Left ventricle myocardium inferior (tissue), 1 donor: ENCODE measurements around the gene CDON. TPM values are rescaled to one million over a fixed set of nuclear protein-coding genes. Genes with fewer than 3 reads are reported as not detected.

Source experiments
- DNase-seq: peaks from one replicate; pipeline ENCODE4 v3.0.0-alpha.2; 2020
- H3K27ac ChIP-seq: fragments of 200-600 bp; replicated peaks from 2 replicates; pipeline ENCODE4 v1.8.0; 2021
- H3K27me3 ChIP-seq: fragments of 200-600 bp; 2 replicates; pipeline ENCODE4 v1.8.0; 2021; ENCODE audit warnings: low read depth
- H3K36me3 ChIP-seq: fragments of 200-600 bp; 2 replicates; pipeline ENCODE4 v1.8.0; 2021
- H3K4me1 ChIP-seq: fragments of 200-600 bp; 2 replicates; pipeline ENCODE4 v1.8.0; 2021
- H3K4me3 ChIP-seq: fragments of 200-600 bp; 2 replicates; pipeline ENCODE4 v1.8.0; 2021; ENCODE audit warnings: mild to moderate bottlenecking, moderate library complexity
- H3K9me3 ChIP-seq: fragments of 200-600 bp; replicated peaks from 2 replicates; pipeline ENCODE4 v1.8.0; 2021
- intact Hi-C: fragments of 100-400 bp; cut with micrococcal nuclease; formaldehyde crosslinking; loops from one replicate; pipeline ENCODE4 v1.11.0; 2022
- total RNA-seq: library from RNA; stranded (reverse); fragmentation: NEBNext Ultra II Directional; extraction: Animal tissue kit (Norgen Biotek cat#: 25700); gene quantifications from one replicate; pipeline ENCODE4 v1.2.1, GENCODE V29; 2021
- TF ChIP-seq, protein P1 (sequence below): fragments of 200-600 bp; IDR thresholded peaks from 2 replicates; pipeline ENCODE4 v1.8.0; 2021; ENCODE audit warnings: antibody characterized with exemption, mild to moderate bottlenecking, borderline replicate concordance
- donor health status: DM: no; HTN: yes; CAD: no; lungs with severe emphysema.

CDON gene
- total RNA-seq, 1 donor from 2014 or later = 9.9 TPM

DNA sequence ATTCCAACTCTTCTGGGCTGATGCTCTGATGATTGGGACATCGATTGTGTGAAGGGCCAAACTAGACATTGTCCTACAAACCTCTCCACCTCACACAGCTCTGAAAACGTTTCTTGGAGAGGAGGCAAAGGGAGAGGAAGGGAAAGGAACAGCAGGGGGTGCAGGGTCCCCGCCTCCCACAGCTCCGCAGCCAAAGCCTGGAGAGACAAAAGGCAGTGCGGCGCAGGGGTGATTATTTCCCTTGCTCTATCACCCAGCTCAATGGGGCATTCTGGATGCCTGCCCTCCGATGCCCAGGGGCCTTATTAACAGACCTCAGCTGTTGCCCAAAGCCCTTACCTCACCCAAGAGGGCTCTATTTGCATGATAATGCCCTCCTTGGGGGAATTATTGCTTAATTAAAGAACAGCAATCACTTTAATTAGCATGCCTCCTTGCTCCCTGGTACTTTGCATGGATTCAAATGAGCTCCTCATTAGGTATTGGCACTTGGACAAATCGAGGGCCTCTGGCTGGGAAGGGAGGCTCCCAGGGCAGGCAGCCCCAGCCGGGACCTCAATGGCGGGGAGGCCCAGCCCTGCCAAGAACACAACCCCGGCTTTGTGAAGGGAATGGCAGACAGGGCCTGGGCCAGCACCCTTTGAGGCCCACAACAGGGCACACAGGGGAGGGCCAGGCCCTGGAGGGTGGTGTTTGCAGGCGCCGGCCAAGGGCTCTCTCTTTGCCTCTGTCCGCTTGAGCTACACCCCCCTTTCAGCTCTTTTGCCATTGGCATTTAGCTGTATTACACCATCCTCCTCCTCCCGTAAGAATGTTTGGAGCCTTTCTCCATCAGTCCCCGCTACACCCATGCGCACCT is 19.8 kb upstream of the CDON start:
- Histone ChIP-seq H3K4me3 (no peak overlapping the region), H3K4me1 (peaks cover 16% of the 10 kb centered on the region), H3K9me3 (no peaks in the 10 kb centered on the region), H3K27me3 (peaks cover 9% of the 10 kb centered on the region), H3K27ac (no peak overlapping the region), H3K36me3 (no peaks in the 10 kb centered on the region)
- intact Hi-C loops = no loop called here
- DNase-seq = no peak
- TF ChIP-seq, protein P1, sequence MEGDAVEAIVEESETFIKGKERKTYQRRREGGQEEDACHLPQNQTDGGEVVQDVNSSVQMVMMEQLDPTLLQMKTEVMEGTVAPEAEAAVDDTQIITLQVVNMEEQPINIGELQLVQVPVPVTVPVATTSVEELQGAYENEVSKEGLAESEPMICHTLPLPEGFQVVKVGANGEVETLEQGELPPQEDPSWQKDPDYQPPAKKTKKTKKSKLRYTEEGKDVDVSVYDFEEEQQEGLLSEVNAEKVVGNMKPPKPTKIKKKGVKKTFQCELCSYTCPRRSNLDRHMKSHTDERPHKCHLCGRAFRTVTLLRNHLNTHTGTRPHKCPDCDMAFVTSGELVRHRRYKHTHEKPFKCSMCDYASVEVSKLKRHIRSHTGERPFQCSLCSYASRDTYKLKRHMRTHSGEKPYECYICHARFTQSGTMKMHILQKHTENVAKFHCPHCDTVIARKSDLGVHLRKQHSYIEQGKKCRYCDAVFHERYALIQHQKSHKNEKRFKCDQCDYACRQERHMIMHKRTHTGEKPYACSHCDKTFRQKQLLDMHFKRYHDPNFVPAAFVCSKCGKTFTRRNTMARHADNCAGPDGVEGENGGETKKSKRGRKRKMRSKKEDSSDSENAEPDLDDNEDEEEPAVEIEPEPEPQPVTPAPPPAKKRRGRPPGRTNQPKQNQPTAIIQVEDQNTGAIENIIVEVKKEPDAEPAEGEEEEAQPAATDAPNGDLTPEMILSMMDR = no peak

DNA sequence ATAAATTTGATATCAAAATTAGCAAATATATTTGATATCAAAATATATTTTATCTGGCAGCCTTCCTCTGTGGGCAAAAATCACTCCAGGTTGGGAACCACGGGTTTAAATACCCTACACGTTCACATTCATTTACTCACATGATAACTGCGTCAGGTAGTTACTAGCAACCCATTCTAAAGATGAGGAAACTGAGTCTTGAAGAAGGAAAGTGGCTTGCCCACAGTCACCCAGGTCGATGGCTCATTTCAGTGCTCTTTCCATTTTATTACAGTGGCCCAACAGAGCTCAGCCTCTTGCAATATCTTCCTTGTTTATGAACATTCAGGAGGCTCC is 19.2 kb upstream of the CDON start:
- no peak overlapping the region for H3K27ac ChIP-seq
- TF ChIP-seq, protein P1 = no peak
- peaks cover 16% of the 10 kb centered on the region for H3K4me1 ChIP-seq
- no peak overlapping the region for H3K4me3 ChIP-seq
- DNase-seq = no peak
- H3K9me3 ChIP-seq = no peaks in the 10 kb centered on the region
- intact Hi-C loops = no loop called here
- H3K36me3 ChIP-seq = no peaks in the 10 kb centered on the region
- peaks cover 9% of the 10 kb centered on the region for H3K27me3 ChIP-seq

DNA sequence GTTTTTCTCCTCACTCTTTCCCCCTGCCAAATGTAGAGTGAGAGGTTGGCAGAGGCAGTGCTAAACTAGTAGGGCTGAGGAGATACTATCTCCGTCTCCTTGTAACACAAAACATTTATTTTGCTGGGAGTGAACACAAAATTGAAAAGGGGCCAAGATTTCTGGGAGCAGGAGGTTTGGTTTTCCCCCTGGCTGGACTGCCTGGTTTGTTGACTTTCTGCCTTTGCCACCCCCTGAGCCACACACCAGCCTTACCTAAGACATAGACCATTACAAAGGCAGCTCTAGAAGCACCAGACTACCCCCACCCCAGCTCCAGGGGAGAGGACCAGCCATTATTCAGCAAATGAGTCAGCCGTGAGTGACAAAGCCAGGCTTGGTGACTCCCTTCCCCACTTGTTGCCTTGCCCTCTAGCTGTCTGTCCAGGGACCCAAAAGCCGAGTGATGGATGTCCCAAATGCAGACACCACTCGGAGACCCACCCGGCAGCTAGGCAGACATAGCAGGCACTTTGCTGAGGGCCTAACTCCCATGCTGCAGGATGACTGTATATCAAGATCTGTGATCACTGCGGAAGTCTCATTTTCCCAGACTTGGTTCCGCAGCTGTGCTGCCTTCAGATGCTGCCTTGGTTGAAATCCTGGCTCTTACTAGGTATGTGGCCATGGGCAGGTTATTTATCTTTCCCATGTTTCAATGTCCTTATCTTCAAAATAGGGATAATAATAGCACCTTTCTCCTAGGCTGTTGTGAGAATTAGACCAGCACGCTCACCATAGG is 17.7 kb upstream of the CDON start:
- H3K9me3 ChIP-seq = no peaks in the 10 kb centered on the region
- TF ChIP-seq, protein P1 = no peak
- no peaks in the 10 kb centered on the region for H3K36me3 ChIP-seq
- peaks cover 16% of the 10 kb centered on the region for H3K4me1 ChIP-seq
- intact Hi-C loops = no loop called here
- peaks cover 9% of the 10 kb centered on the region for H3K27me3 ChIP-seq
- no peak for DNase-seq
- H3K27ac ChIP-seq = no peak overlapping the region
- H3K4me3 ChIP-seq = no peak overlapping the region

DNA sequence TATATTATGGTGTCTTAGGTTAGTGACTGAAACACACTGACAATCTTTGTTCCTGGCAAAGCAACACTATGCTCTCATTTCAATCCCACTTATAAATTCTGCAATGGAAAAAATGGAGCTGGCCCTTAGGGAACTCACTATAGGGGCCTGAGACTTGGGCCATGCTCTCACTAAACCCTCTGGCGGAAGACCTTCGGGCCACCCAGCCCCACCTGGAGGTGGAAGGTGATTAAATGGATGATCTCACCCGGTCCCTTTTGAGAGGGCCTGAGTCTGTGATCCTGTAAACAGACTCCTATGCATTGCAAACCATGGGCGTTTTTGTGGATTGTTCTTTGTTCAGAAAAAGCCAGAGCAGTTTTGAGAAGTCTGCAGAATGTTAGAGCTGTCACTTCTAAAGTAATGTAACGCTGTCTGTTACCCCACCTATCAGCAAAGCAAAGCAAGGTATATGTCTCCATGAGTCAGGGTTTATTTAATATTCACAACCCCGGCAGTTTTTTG is 17.0 kb upstream of the CDON start:
- peaks cover 13% of the 10 kb centered on the region for H3K27me3 ChIP-seq
- no peaks in the 10 kb centered on the region for H3K9me3 ChIP-seq
- no peak overlapping the region for H3K4me3 ChIP-seq
- no peak overlapping the region for H3K27ac ChIP-seq
- no peaks in the 10 kb centered on the region for H3K36me3 ChIP-seq
- no peak for DNase-seq
- intact Hi-C loops = no loop called here
- H3K4me1 ChIP-seq = peaks cover 16% of the 10 kb centered on the region
- TF ChIP-seq, protein P1 = no peak

DNA sequence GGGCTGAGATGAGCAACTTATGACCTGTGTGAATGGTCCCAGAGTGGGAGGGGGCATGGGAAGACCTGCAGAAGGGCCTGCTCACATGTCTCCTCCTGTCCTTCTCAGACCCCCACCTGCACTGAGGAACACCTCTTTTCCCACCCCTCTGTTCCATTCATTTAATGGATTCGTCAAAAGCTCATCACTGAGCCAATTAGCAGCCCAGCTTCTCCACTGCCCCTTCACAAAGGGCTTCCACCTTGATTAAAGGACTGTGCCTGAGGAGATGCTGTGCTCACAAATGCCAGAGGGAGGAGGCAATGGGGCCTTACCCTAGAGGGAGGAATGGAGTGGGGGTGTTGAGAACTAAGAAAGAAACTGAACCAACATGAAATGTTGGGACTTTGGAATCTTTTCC is 14.0 kb upstream of the CDON start:
- no peak overlapping the region for H3K27ac ChIP-seq
- intact Hi-C loops = no loop called here
- no peak for DNase-seq
- TF ChIP-seq, protein P1 = no peak
- H3K9me3 ChIP-seq = no peaks in the 10 kb centered on the region
- peaks cover 16% of the 10 kb centered on the region for H3K4me1 ChIP-seq
- no peak overlapping the region for H3K4me3 ChIP-seq
- H3K27me3 ChIP-seq = peaks cover 6% of the 10 kb centered on the region
- no peaks in the 10 kb centered on the region for H3K36me3 ChIP-seq
